Islet precursor cell (in vitro differentiated cells): ENCODE data around the gene EEF1B2.
"Not testable (repeated sequence)": the region's sequence is repeated elsewhere in the genome, so short reads cannot be mapped to it uniquely, and the experiment has no call there.

ENCODE experiments used
- DNase-seq: peaks from one replicate; pipeline ENCODE4 v3.0.0-alpha.2; 2018

The EEF1B2 gene

DNA sequence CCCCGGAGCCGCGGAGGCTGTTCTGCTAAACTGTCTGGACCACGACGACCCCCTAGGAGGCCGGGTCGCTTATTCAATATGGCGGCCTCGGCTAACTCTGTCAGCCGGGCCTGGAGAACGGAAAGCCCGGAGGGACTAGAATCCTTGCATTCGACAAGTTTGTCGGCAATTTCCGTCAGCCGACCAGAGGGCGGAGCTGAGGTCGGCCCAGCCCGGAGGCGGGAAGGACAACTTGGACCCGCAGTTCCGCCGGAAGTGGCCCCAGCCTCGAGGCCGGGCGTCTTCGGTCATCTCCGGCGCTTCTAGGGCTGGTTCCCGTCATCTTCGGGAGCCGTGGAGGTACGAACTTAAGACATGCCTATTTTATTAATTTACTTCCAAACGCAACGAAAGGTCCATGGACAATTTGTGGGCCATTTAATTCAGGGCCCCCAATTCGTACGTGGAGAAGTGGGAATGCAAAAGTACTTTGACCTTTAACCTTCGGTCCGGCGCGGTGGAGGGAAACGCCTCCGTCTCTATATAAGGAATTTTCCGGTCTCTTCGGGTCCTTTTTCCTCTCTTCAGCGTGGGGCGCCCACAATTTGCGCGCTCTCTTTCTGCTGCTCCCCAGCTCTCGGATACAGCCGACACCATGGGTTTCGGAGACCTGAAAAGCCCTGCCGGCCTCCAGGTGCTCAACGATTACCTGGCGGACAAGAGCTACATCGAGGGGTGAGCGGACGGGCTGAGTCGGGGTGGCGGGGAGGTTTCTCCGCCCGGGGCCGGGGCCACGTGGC lies at the start of gene EEF1B2, which contains the start of gene NDUFS1:
TSS of gene EEF1B2 (plus strand) at position 550 of the 779 bp plus-strand sequence. CDS start at position 635, 85 bp downstream.
TSS of gene NDUFS1 (minus strand) at position 99 of the 779 bp plus-strand sequence. CDS start 5,766 bp downstream, outside the sequence.
- peak; percentile 99 for DNase-seq

GRCh38 chr2:206112108-206112507 lies 47.6 kb upstream of the EEF1B2 start:
- no peak for DNase-seq

DNA sequence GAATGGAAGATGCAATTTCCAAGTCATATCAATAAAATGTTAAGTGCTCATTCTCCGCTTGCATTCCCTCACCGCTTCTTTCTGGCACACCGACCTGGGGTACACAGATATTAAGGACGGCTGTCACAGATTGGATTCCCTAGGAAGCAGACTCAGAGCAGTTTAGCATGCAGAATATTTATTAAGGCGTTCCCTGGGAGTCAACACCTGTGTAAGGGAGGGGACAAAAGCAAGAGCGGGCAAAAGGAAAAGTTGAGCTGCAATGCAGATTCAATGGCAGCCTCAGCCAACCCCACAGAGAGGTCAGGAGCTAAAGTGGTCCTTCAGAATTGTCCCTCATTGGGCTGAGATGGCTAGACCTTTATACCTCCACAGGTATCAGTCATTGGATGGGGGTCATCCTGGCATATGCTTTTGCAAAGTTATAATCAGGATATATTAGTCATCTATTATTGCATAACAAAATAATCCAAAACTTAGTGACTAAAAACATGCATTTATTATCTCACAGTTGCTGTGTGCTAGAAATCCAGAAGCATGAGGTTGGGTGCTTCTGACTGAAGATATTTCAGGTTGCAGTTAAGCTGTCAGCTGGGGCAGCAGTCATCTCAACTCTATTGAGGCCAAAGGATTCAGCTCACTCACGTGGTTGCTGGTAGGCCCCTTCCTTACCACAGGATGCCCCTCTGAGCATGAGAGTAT lies 46.7 kb upstream of the EEF1B2 start:
- DNase-seq: no peak

DNA sequence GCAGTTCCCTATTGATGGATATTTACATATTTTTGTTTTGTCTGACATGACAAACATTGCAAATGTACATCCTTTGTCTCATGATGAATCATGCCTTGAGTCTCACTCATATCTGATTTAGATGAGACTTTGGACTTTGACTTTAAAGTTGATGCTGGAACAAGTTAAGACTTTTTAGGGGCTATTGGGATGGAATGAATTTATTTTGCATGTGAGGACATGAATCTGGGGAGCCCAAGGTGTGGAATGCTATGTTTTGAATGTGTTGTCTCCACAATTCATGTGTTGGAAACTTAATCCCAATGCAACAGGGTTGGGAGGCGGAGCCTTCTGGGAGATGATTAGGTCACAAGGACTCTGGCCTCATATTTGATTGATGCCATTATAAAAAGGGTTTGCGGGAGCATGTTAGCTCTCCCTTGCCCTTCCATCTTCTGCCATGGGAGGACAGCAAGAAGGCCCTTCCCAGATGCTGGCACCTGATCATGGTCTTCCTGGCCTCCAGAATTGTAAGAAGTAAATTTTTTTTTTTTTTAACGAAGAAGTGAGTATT lies 44.6 kb upstream of the EEF1B2 start:
- no peak for DNase-seq

DNA sequence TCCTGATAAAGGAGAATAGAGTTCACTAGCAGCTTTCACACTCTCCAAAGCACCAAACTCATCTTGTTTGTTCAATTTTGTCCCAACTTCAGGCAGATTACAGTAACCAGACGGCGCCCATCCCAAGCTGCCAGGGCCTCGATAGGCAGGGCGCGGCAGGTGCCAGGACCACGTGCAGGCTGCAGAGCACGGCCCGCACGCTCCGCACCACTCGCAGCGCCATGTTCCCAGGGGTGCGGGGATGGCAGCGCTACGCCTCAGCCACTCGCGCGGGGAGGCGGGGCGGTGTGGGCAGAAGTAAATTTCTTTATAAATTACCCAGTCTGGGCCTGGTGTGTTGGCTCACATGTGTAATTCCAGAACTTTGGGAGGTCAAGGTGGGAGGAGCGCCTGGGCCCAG lies 43.4 kb upstream of the EEF1B2 start:
- no peak for DNase-seq

DNA sequence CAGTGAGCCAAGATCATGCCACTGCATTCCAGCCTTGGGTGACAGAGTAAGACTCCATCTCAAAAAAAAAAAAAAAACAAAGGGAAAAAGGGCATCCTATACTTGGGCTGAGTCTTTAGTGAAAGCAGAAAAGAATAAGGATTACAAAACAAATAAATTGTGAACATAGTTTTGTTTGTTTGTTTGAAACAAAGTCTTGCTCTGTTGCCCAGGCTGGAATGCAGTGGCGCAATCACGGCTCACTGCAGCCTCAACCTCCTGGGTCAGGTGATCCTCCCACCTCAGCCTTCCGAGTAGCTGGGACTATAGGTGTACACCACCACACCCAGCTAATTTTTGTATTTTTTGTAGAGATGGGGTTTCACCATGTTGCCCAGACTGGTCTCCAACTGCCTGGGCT lies 37.1 kb upstream of the EEF1B2 start:
- DNase-seq: not testable (repeated sequence)

DNA sequence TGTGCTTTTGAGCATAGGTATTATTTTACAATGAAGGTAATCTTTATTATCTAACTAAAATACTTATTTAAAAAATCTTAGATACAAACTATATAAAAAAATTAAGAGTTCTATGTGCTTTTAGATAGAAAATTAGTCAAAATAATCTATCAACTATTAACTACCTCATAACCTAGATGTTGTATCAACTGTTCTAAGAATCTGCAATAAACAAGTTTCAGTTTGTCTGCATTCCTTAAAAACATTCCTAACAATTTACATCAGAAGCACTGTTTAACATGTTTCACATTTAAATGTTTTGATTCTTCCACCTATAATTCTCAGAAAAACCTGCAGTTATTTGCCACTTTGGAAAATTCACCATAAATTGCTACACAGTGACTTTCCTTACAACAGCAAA lies 33.8 kb upstream of the EEF1B2 start:
- DNase-seq: no peak

DNA sequence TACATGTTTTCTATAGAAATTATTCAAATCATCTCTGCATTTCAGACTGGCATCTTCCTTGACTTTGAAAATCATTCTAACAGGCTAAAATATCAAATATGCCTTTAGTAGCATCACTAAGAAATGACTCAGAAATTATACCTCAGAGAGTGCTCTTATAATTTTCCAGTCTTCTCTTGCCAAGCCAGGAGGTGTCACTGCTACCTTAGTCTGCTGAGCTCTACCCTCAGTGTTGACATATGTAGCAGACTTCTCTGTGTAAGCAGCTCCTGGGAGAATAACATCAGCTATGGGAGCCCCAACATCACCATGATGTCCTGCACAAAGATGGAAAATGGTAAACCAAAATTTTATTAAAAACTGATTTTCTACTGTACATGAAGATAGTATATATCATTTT lies 32.0 kb upstream of the EEF1B2 start:
- no peak for DNase-seq

DNA sequence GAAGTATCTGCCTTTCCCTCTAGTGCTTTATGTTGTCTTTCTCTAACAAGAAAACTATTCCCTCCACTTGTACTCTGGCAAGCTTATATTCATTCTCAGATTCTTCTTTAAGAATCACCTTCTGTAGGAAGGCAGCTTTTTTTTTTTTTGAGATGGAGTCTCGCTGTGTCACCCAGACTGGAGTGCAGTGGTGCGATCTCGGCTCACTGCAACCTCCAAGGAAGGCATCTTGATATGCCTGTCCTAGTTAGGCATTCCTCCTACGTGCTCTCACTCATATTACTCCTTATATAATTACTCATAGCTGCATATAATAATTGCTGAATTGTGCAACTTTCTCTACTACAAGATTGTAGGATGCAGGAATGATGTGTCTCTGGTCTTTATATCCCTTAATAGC lies 16.2 kb upstream of the EEF1B2 start:
- DNase-seq: no peak

GRCh38 chr2:206144383-206144782 lies 15.3 kb upstream of the EEF1B2 start:
- no peak for DNase-seq

DNA sequence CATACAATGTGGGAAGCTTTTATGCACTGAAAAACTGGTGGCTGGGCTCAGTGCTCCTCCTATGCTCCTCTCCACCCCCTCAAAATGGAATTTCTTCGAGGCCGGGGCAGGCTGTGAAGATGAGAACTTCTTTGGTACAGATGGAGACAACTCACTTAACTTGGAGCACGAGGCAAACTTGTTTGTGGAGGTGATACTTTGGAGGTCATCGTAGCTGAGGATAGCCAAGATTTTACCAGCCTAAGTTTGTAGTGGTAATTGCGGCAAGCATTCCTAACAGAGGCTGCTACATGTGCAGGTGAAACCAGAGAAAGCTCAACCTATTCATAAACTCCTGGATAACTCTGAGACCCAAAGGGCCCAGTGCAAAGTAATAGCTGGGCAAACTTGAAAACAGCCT lies 14.0 kb upstream of the EEF1B2 start:
- DNase-seq: no peak

- no peak for DNase-seq
These were observed 10.4 kb upstream of the EEF1B2 start for GRCh38 chr2:206149330-206149729.

- no peak for DNase-seq
These were observed 9.5 kb upstream of the EEF1B2 start for GRCh38 chr2:206150168-206150567.

- no peak for DNase-seq
These were observed 9.1 kb upstream of the EEF1B2 start for GRCh38 chr2:206150631-206151030.

- DNase-seq: no peak
These were observed 5.5 kb upstream of the EEF1B2 start for GRCh38 chr2:206154197-206154596.

DNA sequence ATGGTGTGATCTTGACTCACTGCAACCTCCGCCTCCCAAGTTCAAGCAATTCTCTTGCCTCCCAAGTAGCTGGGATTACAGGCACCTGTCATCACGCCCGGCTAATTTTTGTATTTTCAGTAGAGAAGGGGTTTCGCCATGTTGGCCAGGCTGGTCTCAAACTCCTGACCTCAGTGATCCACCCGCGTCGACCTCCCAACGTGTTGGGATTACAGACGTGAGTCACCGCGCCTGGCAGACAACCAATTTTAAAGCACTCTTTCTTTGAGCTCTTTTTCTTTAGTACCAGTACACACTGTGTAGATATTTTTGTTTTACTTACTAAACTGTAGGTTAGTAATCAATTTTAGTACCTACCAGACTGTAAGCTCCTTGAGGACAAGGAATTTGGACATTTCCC lies 2.7 kb upstream of the EEF1B2 start:
- DNase-seq: not testable (repeated sequence)

DNA sequence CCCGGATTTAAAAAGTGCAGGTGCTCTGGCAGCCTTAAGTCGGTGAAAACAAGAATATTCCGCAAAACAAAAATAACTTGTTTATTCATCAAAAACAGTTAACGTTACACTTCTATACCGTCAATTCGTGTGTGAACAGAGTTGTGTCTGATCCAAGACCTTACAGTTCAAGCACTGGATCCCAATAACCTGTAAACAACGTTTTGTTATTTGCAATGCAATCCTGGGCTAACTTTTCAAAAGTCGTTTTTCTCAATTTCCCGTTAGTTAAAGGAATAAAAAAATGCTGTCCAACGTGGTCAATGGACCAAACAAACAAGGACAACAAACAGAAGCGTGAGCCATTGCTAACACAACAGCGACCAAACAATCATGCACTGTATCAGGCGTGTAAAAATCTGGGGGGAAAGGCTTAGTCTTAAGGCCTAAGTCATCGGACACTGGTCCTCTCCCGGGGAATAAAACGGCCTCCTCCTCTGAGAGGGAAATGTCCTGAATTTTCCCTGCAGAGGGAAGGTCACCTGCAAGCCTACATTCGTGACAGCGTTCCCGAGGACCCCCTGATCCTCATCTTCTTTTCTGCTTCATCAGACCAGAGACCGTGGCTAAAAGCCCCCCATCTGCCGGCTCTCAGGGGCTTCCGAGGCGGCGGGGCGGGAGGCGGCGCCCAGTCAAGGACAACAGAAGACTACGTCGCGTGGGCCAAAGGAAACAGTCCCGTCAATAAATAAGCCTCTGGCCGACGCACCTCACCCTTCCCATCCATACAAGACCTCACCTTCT lies 941 bp upstream of the EEF1B2 start:
- DNase-seq: no peak

DNA sequence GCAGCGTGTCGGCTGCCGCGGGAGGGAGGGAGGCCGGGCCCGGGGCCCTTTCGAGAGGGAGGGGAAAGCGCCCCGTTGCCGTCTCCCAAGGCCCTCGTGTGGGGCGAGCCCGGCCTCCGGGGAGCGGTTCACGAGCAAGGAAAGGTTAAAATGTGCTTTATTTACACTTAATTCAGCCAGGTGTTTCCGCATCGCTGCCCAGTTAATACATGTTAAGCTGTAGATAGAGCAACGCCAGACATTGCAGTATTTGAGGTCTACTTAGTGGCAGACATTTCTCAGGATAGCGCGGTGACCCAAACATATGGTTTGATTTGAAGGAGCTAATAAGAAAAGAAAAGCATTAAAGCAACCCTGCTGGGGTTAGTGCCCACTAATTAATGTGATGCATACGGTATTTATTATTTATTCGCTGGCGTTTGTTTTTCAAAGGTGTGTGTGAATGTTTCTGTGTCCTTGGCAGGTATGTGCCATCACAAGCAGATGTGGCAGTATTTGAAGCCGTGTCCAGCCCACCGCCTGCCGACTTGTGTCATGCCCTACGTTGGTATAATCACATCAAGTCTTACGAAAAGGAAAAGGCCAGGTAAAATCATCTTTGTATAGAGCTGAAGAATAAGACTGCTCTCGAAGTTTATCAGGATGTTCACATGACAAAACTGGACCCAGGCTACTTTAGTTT lies 571 bp downstream of the EEF1B2 start:
- DNase-seq: no peak

- no peak for DNase-seq
These were observed 1.1 kb downstream of the EEF1B2 start for GRCh38 chr2:206160807-206161179.

- not testable (repeated sequence) for DNase-seq
These were observed 2.7 kb downstream of the EEF1B2 start for GRCh38 chr2:206162401-206162800.

DNA sequence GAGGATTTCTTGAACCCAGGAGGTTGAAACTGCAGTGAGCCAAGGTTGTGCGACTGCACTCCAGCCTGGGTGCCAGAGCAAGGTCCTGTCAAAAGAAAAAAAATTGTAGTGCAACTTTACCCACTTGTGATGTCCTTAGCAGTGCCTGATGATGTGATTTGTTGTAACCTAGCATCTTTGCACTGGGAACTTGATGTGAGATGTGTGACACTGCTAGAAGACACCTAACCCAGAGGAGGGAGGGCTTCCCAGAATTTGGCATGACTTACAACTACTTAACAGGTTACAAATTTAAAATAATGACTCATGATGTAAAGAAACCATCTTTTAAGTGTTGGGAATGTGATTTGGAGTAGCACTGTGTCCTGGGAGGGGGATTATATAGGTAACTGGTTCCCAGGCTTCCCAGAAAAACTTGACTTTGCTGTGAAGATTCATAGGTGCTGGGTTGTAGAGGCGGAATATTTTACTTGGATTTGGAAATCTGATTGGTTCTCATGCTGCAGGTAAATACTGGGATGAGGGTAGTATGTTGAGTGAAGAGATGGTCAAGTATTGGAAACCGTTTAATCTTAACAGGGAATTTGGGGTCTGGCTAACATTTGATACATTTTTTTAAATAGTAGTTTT lies 3.7 kb downstream of the EEF1B2 start:
- DNase-seq: no peak

- DNase-seq: no peak
These were observed 4.7 kb downstream of the EEF1B2 start for GRCh38 chr2:206164261-206164862.
